Trophoblast cell (in vitro differentiated cells and primary cell): ENCODE results near the gene HOXA6.

Experiments
- DNase-seq, 2 donors: peaks; one replicate each; pipeline ENCODE4 v3.0.0-alpha.2; 2016
- H2AFZ ChIP-seq: 2 replicates; pipeline ENCODE4 v1.6.1; 2013; ENCODE audit warnings: low read length, moderate library complexity, mild to moderate bottlenecking; ENCODE audit not compliant: insufficient read depth, poor library complexity
- H2AK5ac ChIP-seq: 2 replicates; pipeline ENCODE4 v1.6.1; 2013; ENCODE audit warnings: mild to moderate bottlenecking, low read length
- H2BK120ac ChIP-seq: 2 replicates; pipeline ENCODE4 v1.6.1; 2013; ENCODE audit warnings: low read length, mild to moderate bottlenecking, moderate library complexity; ENCODE audit not compliant: insufficient read depth, poor library complexity
- H2BK12ac ChIP-seq: 2 replicates; pipeline ENCODE4 v1.6.1; 2013; ENCODE audit warnings: mild to moderate bottlenecking, low read length, moderate library complexity
- H2BK5ac ChIP-seq: 2 replicates; pipeline ENCODE4 v1.6.1; 2013; ENCODE audit warnings: low read length, low read depth, moderate library complexity, mild to moderate bottlenecking; ENCODE audit not compliant: poor library complexity
- H3K14ac ChIP-seq: 2 replicates; pipeline ENCODE4 v1.6.1; 2013; ENCODE audit warnings: mild to moderate bottlenecking, low read length
- H3K18ac ChIP-seq: 2 replicates; pipeline ENCODE4 v1.6.1; 2013; ENCODE audit warnings: mild to moderate bottlenecking, low read length
- H3K23ac ChIP-seq: 2 replicates; pipeline ENCODE4 v1.6.1; 2013; ENCODE audit warnings: low read length
- H3K27ac ChIP-seq: 2 replicates; pipeline ENCODE4 v1.5.1; 2013; ENCODE audit warnings: low read depth, mild to moderate bottlenecking, inconsistent platforms, low read length, moderate library complexity
- H3K27me3 ChIP-seq: 2 replicates; pipeline ENCODE4 v1.6.1; 2013; ENCODE audit warnings: inconsistent platforms, mild to moderate bottlenecking, low read length, moderate library complexity; ENCODE audit not compliant: insufficient read depth
- H3K36me3 ChIP-seq, 2 experiments: 1 replicate in 1 of 2; 2 replicates in 1 of 2; pipeline ENCODE4 v1.6.1; 2013; ENCODE audit warnings: low read length in 2 of 2, mild to moderate bottlenecking in 2 of 2, moderate library complexity in 1 of 2; ENCODE audit not compliant: insufficient read depth in 2 of 2, control insufficient read depth in 1 of 2
- H3K4ac ChIP-seq: 2 replicates; pipeline ENCODE4 v1.6.1; 2013; ENCODE audit warnings: low read depth, mild to moderate bottlenecking, low read length, moderate library complexity
- H3K4me1 ChIP-seq, 2 experiments: 1 replicate in 1 of 2; 2 replicates in 1 of 2; pipeline ENCODE4 v1.6.1; 2013; ENCODE audit warnings: low read length in 2 of 2, mild to moderate bottlenecking in 2 of 2, moderate library complexity in 1 of 2; ENCODE audit not compliant: insufficient read depth in 2 of 2, control insufficient read depth in 1 of 2
- H3K4me2 ChIP-seq: 2 replicates; pipeline ENCODE4 v1.6.1; 2013; ENCODE audit warnings: inconsistent platforms, mild to moderate bottlenecking, low read length, moderate library complexity
- H3K4me3 ChIP-seq: 2 replicates; pipeline ENCODE4 v1.5.1; 2013; ENCODE audit warnings: mild to moderate bottlenecking, low read depth, low read length, inconsistent platforms
- H3K79me1 ChIP-seq: one replicate; pipeline ENCODE4 v1.6.1; 2013; ENCODE audit warnings: low read length
- H3K79me2 ChIP-seq: 2 replicates; pipeline ENCODE4 v1.6.1; 2013; ENCODE audit warnings: low read length, mild to moderate bottlenecking; ENCODE audit not compliant: control insufficient read depth, insufficient read depth, poor library complexity
- H3K9ac ChIP-seq: 2 replicates; pipeline ENCODE4 v1.6.1; 2013; ENCODE audit warnings: mild to moderate bottlenecking, low read length
- H3K9me3 ChIP-seq: 2 replicates; pipeline ENCODE4 v1.6.1; 2013; ENCODE audit warnings: low read depth, mild to moderate bottlenecking, control low read depth, inconsistent platforms, low read length; ENCODE audit not compliant: insufficient read depth
- H4K12ac ChIP-seq: 2 replicates; pipeline ENCODE4 v1.6.1; 2013; ENCODE audit warnings: low read depth, mild to moderate bottlenecking, low read length, moderate library complexity
- H4K8ac ChIP-seq: 2 replicates; pipeline ENCODE4 v1.6.1; 2013; ENCODE audit warnings: low read depth, mild to moderate bottlenecking, low read length, moderate library complexity
- H4K91ac ChIP-seq: one replicate; pipeline ENCODE4 v1.6.1; 2013; ENCODE audit warnings: low read depth, mild to moderate bottlenecking, low read length, moderate library complexity
- WGBS: extraction: QIAGEN DNeasy Blood & Tissue Kit; methylation state at CpG from one replicate; pipeline ENCODE4 v1.1.7; 2013; ENCODE audit warnings: missing lambda C conversion rate; ENCODE audit not compliant: insufficient read length, insufficient coverage; ENCODE audit errors: extremely low coverage; 5-methylcytosine and 5-hydroxymethylcytosine counted together

HOXA6 gene

DNA sequence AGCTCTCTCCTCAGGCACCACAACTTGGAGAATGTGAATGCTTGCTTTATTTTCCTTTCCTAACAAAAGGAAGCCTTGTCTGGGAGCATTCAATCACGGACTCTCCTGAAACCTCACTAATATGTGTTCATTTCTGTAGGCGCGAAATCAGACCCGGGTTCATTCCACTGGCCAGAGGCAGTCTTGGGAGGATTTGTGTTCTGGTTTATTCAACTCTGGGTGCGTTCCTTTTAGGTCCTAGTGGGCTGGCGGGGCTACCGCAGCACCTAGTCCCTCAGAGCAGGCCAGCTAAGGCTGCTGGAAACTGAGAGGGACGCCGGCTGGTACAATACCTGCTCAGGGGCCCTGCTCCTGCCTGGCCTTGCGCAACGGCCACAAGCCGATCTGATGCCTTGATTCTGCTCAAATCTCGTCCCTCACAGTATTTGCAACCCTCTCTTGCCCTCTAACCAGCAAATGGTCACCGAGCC is 24.5 kb downstream of the HOXA6 start:
- Histone ChIP-seq H3K4me2 (no peak overlapping the region), H3K23ac (no peak overlapping the region), H3K14ac (no peak overlapping the region), H2BK12ac (no peak overlapping the region), H3K27ac (no peak overlapping the region), H3K79me2 (no peaks in the 10 kb centered on the region), H3K36me3 (no peaks in the 10 kb centered on the region), H3K79me1 (no peaks in the 10 kb centered on the region), H2BK5ac (no peak overlapping the region), H3K4me3 (no peak overlapping the region), H3K9ac (no peak overlapping the region), H4K12ac (no peak overlapping the region), H3K4me1 (no peaks in the 10 kb centered on the region), H2AK5ac (no peak overlapping the region), H2BK120ac (no peak overlapping the region), H3K9me3 (peaks cover 11% of the 10 kb centered on the region), H4K91ac (no peak overlapping the region), H3K27me3 (peaks cover 85% of the 10 kb centered on the region), H3K4ac (no peak overlapping the region), H2AFZ (no peak overlapping the region), H3K18ac (no peak overlapping the region), H4K8ac (no peak overlapping the region)
- DNase-seq, result no peak
- no CpG with 5 or more reads among the region's 14 CpGs for WGBS

DNA sequence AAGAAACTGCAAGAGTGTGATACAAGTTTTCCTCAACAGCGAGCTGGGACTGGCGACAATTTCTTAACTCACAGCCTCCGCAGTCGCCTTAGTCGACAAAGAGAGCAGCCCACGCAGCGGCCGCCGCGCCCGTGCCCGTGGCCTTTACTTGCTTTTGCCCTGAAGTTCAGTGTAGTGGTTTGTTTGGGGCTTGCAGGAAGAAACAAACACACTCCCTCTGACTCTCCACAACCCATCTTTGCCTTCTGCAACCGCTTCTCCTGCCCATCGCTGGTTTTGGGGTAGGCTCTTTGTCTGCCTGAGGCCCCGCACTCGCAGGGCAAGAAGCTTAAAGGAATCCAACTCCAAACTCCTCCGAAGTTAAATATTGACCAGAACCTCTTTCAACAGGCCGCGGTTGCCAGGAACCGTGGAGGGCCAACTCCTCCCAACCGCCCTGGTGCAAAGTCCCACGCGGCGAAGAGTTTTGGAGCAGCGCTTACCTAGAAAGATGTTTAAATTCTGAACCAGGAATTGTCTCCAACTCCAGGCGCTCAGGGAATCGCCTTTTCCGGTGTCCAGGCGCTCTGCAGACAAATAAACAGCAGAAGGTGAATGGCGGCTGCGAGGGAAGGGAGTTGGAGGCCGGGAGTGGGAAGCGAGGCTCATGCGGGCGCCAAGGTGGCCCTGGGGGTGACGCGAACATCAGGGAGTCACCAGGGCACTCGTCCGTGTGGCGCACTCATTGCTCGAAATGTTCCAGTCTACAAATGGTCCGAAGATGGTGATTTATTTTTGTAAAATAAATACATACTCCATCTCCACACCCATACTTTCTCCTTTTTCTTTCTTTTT is 25.3 kb downstream of the HOXA6 start:
- Histone ChIP-seq H3K27ac (no peak overlapping the region), H3K9me3 (peaks cover 11% of the 10 kb centered on the region), H3K4me2 (no peak overlapping the region), H3K14ac (no peak overlapping the region), H3K79me2 (no peaks in the 10 kb centered on the region), H2AK5ac (no peak overlapping the region), H3K36me3 (no peaks in the 10 kb centered on the region), H4K8ac (no peak overlapping the region), H3K23ac (no peak overlapping the region), H2BK5ac (no peak overlapping the region), H3K4me3 (no peak overlapping the region), H2BK12ac (no peak overlapping the region), H3K4me1 (no peaks in the 10 kb centered on the region), H3K18ac (no peak overlapping the region), H3K4ac (no peak overlapping the region), H4K91ac (no peak overlapping the region), H2AFZ (no peak overlapping the region), H3K9ac (no peak overlapping the region), H3K27me3 (peaks cover 88% of the 10 kb centered on the region), H3K79me1 (no peaks in the 10 kb centered on the region), H2BK120ac (no peak overlapping the region), H4K12ac (no peak overlapping the region)
- no peak for DNase-seq
- WGBS, result no CpG with 5 or more reads among the region's 42 CpGs

DNA sequence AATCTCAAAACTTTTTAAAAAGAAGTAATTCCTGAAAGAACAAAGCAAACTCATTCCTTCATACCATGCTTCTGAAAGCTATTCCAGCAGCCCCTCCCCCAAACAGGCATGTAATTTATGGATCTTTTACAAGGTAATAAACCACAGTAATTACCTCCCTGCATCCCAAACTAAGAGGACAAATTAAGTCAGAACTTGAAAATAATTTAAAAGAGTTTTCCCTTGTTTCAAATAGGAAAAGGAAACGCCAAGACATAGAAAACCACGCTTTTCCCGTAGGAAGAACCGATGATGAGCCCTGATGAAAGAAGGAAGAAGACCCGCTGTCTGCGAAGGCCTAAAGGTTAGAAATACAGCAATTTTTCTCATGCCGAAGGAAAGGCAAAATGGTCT is 25.9 kb downstream of the HOXA6 start:
- Histone ChIP-seq H3K79me2 (no peaks in the 10 kb centered on the region), H3K9me3 (peaks cover 11% of the 10 kb centered on the region), H3K23ac (no peak overlapping the region), H3K27me3 (peaks cover 87% of the 10 kb centered on the region), H3K4me2 (no peak overlapping the region), H3K18ac (no peak overlapping the region), H2AK5ac (no peak overlapping the region), H2AFZ (no peak overlapping the region), H3K4me1 (no peaks in the 10 kb centered on the region), H4K8ac (no peak overlapping the region), H3K14ac (no peak overlapping the region), H3K4me3 (no peak overlapping the region), H2BK5ac (no peak overlapping the region), H3K9ac (no peak overlapping the region), H3K4ac (no peak overlapping the region), H4K12ac (no peak overlapping the region), H2BK12ac (no peak overlapping the region), H3K36me3 (no peaks in the 10 kb centered on the region), H2BK120ac (no peak overlapping the region), H3K79me1 (no peaks in the 10 kb centered on the region), H3K27ac (no peak overlapping the region), H4K91ac (no peak overlapping the region)
- no peak for DNase-seq
- no CpG with 5 or more reads among the region's 7 CpGs for WGBS

DNA sequence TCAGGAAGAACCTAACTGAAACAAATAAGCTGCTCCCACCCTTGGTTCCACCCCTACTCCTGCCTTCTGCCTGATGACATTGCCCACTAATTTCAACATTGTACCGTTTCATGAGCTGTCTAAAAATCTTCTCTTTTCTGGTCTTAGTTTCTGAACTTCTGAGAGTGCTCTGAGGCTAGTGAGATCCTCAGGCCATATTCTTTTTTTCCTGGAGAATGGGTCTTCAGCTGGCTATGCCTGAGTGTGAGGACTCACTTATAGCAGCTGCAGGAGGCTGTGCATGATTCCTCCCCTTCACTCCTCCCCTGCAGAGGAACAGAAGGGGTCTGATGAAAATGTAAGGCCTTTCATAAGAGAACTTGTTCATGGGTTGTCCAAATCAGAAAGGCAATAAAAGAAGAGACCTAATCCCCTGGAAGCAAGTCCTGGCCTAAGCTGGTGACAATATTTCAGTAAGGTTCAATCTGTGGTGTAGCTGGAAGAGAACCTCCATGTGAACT is 28.1 kb downstream of the HOXA6 start:
- no peaks in the 10 kb centered on the region for H3K4me1 ChIP-seq
- H3K4ac ChIP-seq, result no peak overlapping the region
- H3K14ac ChIP-seq, result no peak overlapping the region
- no peak overlapping the region for H2BK12ac ChIP-seq
- no peak overlapping the region for H3K4me3 ChIP-seq
- WGBS, result no CpG with 5 or more reads among the region's 1 CpG
- no peak overlapping the region for H3K27ac ChIP-seq
- H2BK5ac ChIP-seq, result no peak overlapping the region
- no peak overlapping the region for H2AK5ac ChIP-seq
- H3K9me3 ChIP-seq, result peaks cover 9% of the 10 kb centered on the region
- DNase-seq, result no peak
- no peak overlapping the region for H3K9ac ChIP-seq
- no peak overlapping the region for H3K23ac ChIP-seq
- H3K4me2 ChIP-seq, result no peak overlapping the region
- no peaks in the 10 kb centered on the region for H3K79me2 ChIP-seq
- no peak overlapping the region for H2AFZ ChIP-seq
- H3K27me3 ChIP-seq, result peaks cover 87% of the 10 kb centered on the region
- H2BK120ac ChIP-seq, result no peak overlapping the region
- no peak overlapping the region for H4K8ac ChIP-seq
- no peaks in the 10 kb centered on the region for H3K79me1 ChIP-seq
- no peaks in the 10 kb centered on the region for H3K36me3 ChIP-seq
- H3K18ac ChIP-seq, result no peak overlapping the region
- H4K91ac ChIP-seq, result no peak overlapping the region
- H4K12ac ChIP-seq, result no peak overlapping the region
